NCI-H1417 (cell line): ENCODE measurements around the gene NCOR1.

Source experiments
- DNase-seq, 3 experiments: peaks; one replicate each; lab custom pipeline; 2025; lab: John Stamatoyannopoulos, UW

NCOR1 gene

DNA sequence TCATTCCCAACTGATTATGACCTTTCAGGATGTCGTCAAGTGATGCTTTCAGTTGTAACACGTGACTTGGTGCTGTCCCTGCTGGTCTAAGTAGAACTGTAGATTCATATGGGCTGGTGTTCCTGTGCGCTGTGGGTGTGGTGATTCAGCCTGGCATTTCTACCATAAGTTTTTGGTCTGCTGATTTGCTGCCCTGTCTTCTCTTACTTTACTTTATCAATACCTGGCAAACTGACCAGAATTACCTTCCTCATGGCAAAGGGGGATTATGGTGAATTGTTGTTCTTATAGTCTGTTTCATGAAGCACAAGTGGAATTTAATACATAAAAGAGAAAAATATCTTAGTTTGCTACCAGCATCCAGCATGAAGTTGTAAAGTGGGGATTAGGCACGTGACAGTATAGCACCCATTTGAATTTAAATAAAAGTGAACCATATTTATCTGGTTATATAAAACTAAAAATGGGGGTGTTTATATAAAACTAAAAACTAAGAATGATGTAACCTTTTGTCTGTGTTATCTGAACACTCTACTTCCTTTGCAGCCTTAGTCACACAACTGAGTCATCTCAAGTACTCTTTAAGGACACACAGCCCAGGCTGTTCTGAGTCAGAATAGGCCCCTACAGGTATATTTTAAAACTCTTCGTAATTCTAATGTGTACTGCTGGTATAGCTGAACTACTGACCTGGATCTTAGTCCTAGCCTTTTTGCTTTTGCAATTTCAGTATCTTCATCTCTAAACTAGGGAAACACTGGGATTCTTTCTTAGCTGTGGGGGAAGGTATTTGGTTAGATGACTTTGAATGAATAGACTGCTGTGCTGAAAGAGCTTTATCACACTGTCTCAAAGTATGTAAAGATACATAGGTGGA lies 187.4 kb downstream of the NCOR1 start:
- DNase-seq, result no peak

- no peak for DNase-seq
Measured at GRCh38 chr17:16026895-16027294, 188.4 kb downstream of the NCOR1 start.

GRCh38 chr17:16025202-16025601 lies 190.1 kb downstream of the NCOR1 start:
- no peak for DNase-seq

DNA sequence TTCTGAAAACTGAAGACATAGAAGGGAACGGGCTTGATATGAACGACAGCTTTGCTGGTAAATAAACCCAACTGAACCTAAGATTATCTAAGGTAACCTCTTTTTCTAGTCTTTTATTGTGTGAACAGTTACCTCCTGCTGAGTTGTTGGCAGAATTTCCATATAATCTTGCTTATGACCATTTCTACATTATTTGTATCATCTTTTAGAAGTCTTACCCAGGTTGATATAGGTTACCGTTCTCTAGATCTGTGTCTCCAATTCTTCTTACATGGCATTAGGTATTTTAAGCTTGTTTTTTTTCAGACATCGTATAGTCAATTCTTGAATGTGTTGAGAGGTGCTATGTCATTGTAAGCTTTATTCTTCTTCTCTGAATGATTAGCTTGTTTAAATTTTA lies 191.5 kb downstream of the NCOR1 start:
- DNase-seq, result no peak

DNA sequence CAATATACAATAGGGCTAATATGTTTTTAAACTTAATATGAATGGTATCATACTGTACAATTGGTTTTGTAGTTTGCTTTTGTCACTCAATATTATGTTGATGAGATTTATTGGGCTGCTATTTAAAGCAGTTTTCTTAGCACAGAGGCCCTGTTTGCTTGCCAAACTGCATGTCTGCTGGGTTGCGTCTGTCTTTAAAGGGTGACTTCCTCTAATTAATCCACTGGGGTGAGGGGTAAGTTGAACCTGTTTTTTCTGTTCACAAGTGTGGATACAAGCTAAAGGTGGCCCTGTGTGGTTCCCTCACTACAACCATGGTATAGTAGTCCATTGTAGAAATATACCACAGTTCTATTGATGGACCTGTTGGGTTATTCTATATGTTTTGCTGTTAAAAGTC lies 196.0 kb downstream of the NCOR1 start:
- DNase-seq, result no peak

- peak in 1 of 3 experiments; percentile 4 for DNase-seq
Measured at GRCh38 chr17:16013943-16014407, 201.4 kb downstream of the NCOR1 start.

DNA sequence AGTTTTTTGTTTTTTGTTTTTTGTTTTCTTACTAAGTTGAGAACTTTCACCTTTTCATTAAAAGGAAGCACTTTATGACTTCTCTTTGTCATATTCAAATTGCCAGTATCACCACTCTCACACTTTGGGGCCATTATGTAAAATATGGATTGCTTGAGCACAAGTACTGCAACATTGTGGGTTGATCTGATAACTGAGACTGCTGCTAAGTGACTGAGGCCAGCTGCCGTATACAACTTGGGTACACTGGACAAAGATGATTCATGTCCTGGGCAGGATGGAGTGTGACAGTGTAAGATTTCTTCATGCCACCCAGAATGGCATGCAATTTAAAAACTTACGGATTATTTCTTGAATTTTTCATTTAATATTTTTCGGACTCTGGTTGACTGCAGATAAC lies 207.9 kb downstream of the NCOR1 start:
- no peak for DNase-seq

GRCh38 chr17:16005636-16006035 lies 209.7 kb downstream of the NCOR1 start:
- no peak for DNase-seq

GRCh38 chr17:16003841-16004240 lies 211.5 kb downstream of the NCOR1 start:
- no peak for DNase-seq

DNA sequence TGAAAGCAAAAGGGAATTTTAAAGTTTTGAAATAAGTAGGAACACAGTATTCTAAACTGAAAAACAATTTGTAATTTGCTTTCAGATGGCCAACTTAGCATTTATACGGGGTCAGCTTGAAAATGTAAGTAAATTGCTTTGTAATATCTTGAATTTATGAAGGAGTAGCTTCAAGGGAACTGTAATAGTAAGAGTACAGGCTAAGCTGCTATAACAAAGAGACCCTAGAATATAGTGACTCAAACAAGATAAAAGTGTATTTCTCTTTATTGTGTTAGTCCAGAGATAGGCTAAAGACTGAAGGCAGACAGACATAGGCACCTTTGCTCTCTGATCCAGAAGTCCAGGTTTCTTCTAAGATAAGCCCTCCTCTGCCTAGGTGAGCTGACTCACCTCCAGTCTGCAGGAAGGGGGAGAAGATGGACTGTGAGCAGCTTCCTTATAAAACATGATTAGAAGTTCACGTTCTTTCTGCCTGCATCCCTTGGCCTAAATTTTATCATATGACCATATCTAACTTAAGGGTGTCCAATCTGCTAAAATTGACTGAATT lies 212.6 kb downstream of the NCOR1 start:
- DNase-seq, result no peak

GRCh38 chr17:16001226-16001897 lies 214.0 kb downstream of the NCOR1 start:
- no peak for DNase-seq

DNA sequence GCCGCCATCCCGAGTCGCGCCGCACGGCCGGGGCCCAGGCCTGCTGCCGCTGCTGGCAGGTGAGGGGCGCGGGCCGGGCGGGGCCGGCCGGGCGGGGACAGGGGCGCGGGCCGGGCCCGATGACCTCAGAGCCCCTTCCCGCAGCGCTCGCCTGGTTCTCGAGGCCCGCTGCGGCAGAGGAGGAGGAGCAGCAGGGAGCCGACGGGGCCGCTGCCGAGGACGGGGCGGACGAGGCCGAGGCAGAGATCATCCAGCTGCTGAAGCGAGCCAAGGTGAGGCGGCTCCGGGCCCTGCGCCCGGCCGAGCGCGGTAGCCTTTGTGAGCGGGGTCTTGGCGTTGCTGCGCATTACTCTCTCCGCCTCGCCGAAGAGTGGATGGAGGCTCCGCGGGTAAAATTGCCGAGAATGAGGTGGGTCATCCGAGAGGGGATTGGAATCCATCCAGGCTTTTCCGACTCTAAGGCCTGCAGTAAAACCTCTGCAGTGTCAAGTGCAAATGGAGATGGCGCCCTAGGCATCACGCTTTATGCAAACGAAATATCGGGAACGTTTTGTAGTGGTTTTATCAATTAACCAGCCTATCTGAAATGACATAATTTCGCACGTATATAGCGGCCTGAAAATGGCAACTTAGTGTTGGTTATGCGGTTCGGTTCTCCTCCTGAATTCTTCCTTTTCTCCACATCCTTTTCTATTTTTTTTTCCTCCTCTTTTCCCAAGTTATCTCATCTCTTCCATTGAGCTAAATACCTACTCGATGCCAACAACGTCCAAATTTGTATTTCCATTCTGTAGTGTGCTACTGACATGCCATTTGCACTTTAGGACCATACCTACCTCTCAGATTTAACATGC lies 215.1 kb downstream of the NCOR1 start:
- DNase-seq, result peak in 2 of 3 experiments; percentile 16 to 76

GRCh38 chr17:15999141-15999973 lies 216.0 kb downstream of the NCOR1 start, which contains the start of the genes TTC19 and ZSWIM7:
TSS of gene TTC19 (plus strand) at chr17:15999824. CDS start at chr17:15999849, 25 bp downstream.
TSS of gene ZSWIM7 (minus strand) at chr17:15999704. CDS start at chr17:15999594, 110 bp downstream.
- peak; percentile 91 to 95 (median 93) for DNase-seq

- DNase-seq, result no peak
Measured at GRCh38 chr17:15998031-15998562, 217.2 kb downstream of the NCOR1 start.

DNA sequence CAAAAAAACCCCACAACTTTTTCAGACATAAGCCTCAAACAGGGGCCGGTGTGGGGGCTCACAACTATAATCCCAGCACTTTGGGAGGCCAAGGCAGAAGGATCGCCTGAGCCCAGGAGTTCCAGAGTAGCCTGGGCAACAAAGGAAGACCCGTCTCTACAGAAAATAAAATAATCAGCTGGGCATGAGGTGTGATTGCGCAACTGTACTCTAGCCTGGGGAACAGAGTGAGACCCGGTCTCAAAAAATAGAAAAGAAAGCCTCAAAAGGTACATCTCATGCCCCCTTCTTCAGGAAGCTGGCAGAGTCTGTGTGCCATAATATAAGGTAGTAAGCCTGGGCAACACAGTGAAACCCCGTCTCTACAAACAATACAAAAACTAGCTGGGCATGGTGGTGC lies 219.0 kb downstream of the NCOR1 start:
- no peak for DNase-seq

DNA sequence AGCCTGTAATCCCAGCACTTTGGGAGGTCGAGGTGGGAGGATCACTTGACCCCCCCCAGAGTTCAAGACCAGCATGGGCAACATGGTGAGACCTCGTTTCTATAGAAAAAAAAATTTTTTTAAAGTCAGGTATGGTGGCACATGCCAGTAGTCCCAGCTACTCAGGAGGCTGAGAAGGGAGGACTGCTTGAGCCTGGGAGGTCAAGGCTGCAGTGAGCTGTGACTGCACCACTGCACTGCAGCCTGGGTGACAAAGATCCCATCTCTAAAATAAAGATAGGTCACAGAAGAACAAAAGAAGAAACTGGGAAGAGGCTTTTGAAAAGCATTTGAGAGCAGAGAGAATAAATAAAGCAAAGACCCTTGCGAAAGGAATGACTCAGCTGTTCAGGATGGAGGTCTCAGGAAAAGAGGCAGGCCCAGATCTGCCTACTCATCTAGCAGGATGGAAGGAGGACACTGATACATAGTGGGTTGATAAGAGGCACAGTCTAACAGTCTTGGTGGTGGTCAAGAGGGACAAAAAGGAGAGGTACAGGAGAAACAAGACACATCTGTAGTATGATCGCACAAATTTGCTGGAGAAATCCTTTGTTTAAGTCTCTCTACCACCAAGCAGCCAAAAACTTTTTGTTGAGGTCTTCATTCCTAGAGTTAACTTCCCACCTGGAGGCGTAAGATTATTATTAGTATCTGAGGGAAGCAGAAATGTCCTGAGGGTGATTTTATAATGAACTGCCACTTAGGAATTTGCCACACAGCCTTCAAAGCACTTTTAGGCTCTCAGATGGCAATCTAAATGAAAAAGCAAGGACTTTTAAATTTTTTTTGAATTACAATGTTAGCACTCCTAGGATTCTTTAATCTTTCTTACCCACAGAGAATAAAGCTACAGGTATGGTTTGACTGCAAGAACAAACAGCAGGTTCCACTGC lies 233.4 kb downstream of the NCOR1 start:
- no peak for DNase-seq

GRCh38 chr17:15981208-15981607 lies 234.1 kb downstream of the NCOR1 start:
- no peak for DNase-seq
